Measurements from ENCODE around the gene DAZAP1.

GRCh38 chr19:1467490-1468273 is 60.3 kb downstream of the DAZAP1 start:
- TF ChIP-seq CTCF (IDR thresholded peaks at IDR 0.05; ENCODE audit: poor library complexity): no peak
- TF ChIP-seq EZH2phosphoT487 (IDR thresholded peaks at IDR 0.05; ENCODE audit: low read depth, severe bottlenecking, unreplicated experiment): peak; percentile 82

Data from hepatocyte (in vitro differentiated cells).